Loucy (cell line): ENCODE data around the gene DBT.

ENCODE experiments used
- H2AFZ ChIP-seq: fragments of 200-600 bp; sonication (generic); 2 replicates; pipeline ENCODE4 v1.6.0; 2016; ENCODE audit warnings: antibody characterized with exemption, mild to moderate bottlenecking, low read length, moderate library complexity
- H3F3A ChIP-seq: fragments of 200-600 bp; 2 replicates; pipeline ENCODE4 v1.6.0; 2016; ENCODE audit warnings: antibody characterized with exemption, low read depth, mild to moderate bottlenecking
- H3K27me3 ChIP-seq: fragments of 200-600 bp; sonication (generic); 2 replicates; pipeline ENCODE4 v1.6.1; 2014; ENCODE audit warnings: low read length, mild to moderate bottlenecking; ENCODE audit not compliant: insufficient read depth, poor library complexity, severe bottlenecking
- H3K36me3 ChIP-seq: fragments of 200-600 bp; sonication (generic); 2 replicates; pipeline ENCODE4 v1.6.1; 2016; ENCODE audit warnings: low read length; ENCODE audit not compliant: insufficient read depth
- H3K4me1 ChIP-seq: fragments of 200-600 bp; sonication (generic); 2 replicates; pipeline ENCODE4 v1.5.1; 2014; ENCODE audit warnings: low read length, mild to moderate bottlenecking; ENCODE audit not compliant: insufficient read depth, poor library complexity, severe bottlenecking
- H3K4me2 ChIP-seq: fragments of 200-600 bp; sonication (generic); 2 replicates; pipeline ENCODE4 v1.6.0; 2014; ENCODE audit warnings: antibody characterized with exemption, low read length, low read depth, mild to moderate bottlenecking; ENCODE audit not compliant: poor library complexity, severe bottlenecking
- H3K4me3 ChIP-seq: fragments of 200-600 bp; sonication (generic); 2 replicates; pipeline ENCODE4 v1.5.1; 2014; ENCODE audit warnings: low read length, mild to moderate bottlenecking, mixed read lengths; ENCODE audit not compliant: poor library complexity, severe bottlenecking
- H3K79me2 ChIP-seq: fragments of 200-600 bp; sonication (generic); 2 replicates; pipeline ENCODE4 v1.6.1; 2014; ENCODE audit warnings: low read length; ENCODE audit not compliant: insufficient read depth
- H3K9ac ChIP-seq: fragments of 200-600 bp; sonication (generic); 2 replicates; pipeline ENCODE4 v1.6.0; 2014; ENCODE audit warnings: mild to moderate bottlenecking, low read depth, low read length, moderate library complexity; ENCODE audit not compliant: poor library complexity, severe bottlenecking
- H3K9me2 ChIP-seq: fragments of 200-600 bp; sonication (generic); replicated peaks from 2 replicates; pipeline ENCODE4 v1.6.1; 2016; ENCODE audit warnings: low read depth, low read length, mixed read lengths
- H3K9me3 ChIP-seq: fragments of 200-600 bp; sonication (generic); 2 replicates; pipeline ENCODE4 v1.6.1; 2014; ENCODE audit warnings: mild to moderate bottlenecking, antibody characterized with exemption, low read length, low read depth; ENCODE audit not compliant: insufficient read depth
- H4K20me1 ChIP-seq: fragments of 200-600 bp; sonication (generic); 2 replicates; pipeline ENCODE4 v1.6.0; 2014; ENCODE audit warnings: antibody characterized with exemption, low read length, mild to moderate bottlenecking; ENCODE audit not compliant: insufficient read depth, poor library complexity, severe bottlenecking
- EZH2phosphoT487 ChIP-seq: fragments of 200-600 bp; IDR thresholded peaks from 2 replicates; pipeline ENCODE4 v1.6.1; 2018; ENCODE audit warnings: antibody characterized with exemption, mild to moderate bottlenecking, moderate library complexity, borderline replicate concordance
- TF ChIP-seq, protein P1 (sequence below): fragments of 200-600 bp; sonication (generic); conservative IDR thresholded peaks from 2 replicates; pipeline ENCODE4 v1.5.1; 2014; ENCODE audit warnings: mild to moderate bottlenecking, antibody characterized with exemption, low read length

The DBT gene

GRCh38 chr1:100164216-100164615 is 85.4 kb downstream of the DBT start:
- no peaks in the 10 kb centered on the region for H3K9me3 ChIP-seq
- no peak overlapping the region for H3K4me3 ChIP-seq
- no peaks in the 10 kb centered on the region for H3K4me1 ChIP-seq
- TF ChIP-seq, protein P1, sequence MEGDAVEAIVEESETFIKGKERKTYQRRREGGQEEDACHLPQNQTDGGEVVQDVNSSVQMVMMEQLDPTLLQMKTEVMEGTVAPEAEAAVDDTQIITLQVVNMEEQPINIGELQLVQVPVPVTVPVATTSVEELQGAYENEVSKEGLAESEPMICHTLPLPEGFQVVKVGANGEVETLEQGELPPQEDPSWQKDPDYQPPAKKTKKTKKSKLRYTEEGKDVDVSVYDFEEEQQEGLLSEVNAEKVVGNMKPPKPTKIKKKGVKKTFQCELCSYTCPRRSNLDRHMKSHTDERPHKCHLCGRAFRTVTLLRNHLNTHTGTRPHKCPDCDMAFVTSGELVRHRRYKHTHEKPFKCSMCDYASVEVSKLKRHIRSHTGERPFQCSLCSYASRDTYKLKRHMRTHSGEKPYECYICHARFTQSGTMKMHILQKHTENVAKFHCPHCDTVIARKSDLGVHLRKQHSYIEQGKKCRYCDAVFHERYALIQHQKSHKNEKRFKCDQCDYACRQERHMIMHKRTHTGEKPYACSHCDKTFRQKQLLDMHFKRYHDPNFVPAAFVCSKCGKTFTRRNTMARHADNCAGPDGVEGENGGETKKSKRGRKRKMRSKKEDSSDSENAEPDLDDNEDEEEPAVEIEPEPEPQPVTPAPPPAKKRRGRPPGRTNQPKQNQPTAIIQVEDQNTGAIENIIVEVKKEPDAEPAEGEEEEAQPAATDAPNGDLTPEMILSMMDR, result no peak
- no peak for TF ChIP-seq EZH2phosphoT487
- no peaks in the 10 kb centered on the region for H3K9me2 ChIP-seq
- H4K20me1 ChIP-seq, result no peaks in the 10 kb centered on the region
- H3K4me2 ChIP-seq, result no peak overlapping the region
- H3K79me2 ChIP-seq, result no peaks in the 10 kb centered on the region
- no peaks in the 10 kb centered on the region for H3K27me3 ChIP-seq
- peak overlapping the region; percentile 67 for H2AFZ ChIP-seq
- H3K9ac ChIP-seq, result no peak overlapping the region
- no peaks in the 10 kb centered on the region for H3K36me3 ChIP-seq
- H3F3A ChIP-seq, result no peaks in the 10 kb centered on the region

DNA sequence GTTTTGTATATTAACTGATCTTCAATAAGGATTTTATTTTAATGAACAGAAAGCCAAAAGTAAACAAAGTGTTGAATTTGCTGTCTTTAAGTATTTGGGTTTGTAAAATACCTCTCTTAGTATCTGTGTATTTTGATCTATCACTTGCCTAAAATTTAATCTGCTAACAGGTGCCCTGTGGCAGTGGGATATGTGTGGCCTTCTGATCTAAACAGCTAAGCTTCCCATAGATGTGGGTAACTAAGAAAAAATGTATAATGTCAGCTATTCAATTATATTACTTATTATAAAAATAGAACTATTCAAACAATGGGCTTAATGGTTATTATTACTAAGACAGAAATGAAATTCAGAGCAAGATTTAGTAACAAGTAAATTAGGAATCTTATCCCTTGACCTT is 86.8 kb downstream of the DBT start:
- Histone ChIP-seq H3K4me1 (no peaks in the 10 kb centered on the region), H4K20me1 (no peaks in the 10 kb centered on the region), H3K9me3 (no peaks in the 10 kb centered on the region), H3K9me2 (no peaks in the 10 kb centered on the region), H3K4me3 (no peak overlapping the region), H2AFZ (no peak overlapping the region), H3F3A (no peaks in the 10 kb centered on the region), H3K79me2 (no peaks in the 10 kb centered on the region), H3K4me2 (no peak overlapping the region), H3K36me3 (no peaks in the 10 kb centered on the region), H3K27me3 (no peaks in the 10 kb centered on the region), H3K9ac (no peak overlapping the region)
- TF ChIP-seq, protein P1, result no peak
- TF ChIP-seq EZH2phosphoT487, result no peak

GRCh38 chr1:100152271-100152670 is 97.4 kb downstream of the DBT start:
- H3K9ac ChIP-seq, result no peak overlapping the region
- no peaks in the 10 kb centered on the region for H3K36me3 ChIP-seq
- H3K9me3 ChIP-seq, result no peaks in the 10 kb centered on the region
- H3K79me2 ChIP-seq, result no peaks in the 10 kb centered on the region
- H3K9me2 ChIP-seq, result no peaks in the 10 kb centered on the region
- no peak for TF ChIP-seq EZH2phosphoT487
- TF ChIP-seq, protein P1, result no peak
- no peak overlapping the region for H3K4me3 ChIP-seq
- no peaks in the 10 kb centered on the region for H3F3A ChIP-seq
- H3K27me3 ChIP-seq, result no peaks in the 10 kb centered on the region
- peaks cover 3% of the 10 kb centered on the region for H3K4me1 ChIP-seq
- no peak overlapping the region for H2AFZ ChIP-seq
- H4K20me1 ChIP-seq, result no peaks in the 10 kb centered on the region
- no peak overlapping the region for H3K4me2 ChIP-seq
